LNCAP (cell line): ENCODE measurements around the gene MLIP.

Experiments
- TF ChIP-seq, protein P1 (sequence below): fragments of 450-650 bp; IDR thresholded peaks from 2 replicates; pipeline ENCODE4 v1.5.1; 2017; ENCODE audit warnings: mild to moderate bottlenecking

Gene MLIP

DNA sequence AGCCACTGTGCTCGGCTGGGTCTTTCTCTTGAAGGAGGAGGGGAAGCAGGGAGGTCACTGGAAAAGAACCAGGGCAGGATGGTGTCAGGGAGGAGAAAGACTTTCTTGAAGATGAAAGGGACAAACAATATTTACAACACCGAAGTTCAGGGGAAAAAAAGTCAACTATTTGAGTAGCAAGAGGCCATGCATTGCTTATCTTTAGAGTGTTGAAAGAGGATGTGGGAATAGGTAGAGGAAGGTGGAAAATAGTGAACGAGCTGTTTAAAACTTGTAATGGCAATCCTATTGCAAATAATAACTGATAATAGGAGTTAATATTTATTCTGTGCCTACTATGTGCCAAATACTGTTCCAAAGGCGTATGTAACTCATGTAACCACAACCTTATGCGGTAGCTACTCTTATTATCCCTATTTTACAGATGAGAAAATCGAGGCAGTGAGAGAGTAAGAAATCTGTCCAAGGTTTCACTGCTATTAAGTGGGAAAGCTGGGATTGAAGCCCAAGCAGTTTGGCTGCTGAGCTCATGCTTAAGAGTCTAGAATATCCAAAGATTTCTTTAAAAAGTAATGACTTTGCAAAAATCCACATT lies 12.7 kb upstream of the MLIP start:
- TF ChIP-seq, protein P1, sequence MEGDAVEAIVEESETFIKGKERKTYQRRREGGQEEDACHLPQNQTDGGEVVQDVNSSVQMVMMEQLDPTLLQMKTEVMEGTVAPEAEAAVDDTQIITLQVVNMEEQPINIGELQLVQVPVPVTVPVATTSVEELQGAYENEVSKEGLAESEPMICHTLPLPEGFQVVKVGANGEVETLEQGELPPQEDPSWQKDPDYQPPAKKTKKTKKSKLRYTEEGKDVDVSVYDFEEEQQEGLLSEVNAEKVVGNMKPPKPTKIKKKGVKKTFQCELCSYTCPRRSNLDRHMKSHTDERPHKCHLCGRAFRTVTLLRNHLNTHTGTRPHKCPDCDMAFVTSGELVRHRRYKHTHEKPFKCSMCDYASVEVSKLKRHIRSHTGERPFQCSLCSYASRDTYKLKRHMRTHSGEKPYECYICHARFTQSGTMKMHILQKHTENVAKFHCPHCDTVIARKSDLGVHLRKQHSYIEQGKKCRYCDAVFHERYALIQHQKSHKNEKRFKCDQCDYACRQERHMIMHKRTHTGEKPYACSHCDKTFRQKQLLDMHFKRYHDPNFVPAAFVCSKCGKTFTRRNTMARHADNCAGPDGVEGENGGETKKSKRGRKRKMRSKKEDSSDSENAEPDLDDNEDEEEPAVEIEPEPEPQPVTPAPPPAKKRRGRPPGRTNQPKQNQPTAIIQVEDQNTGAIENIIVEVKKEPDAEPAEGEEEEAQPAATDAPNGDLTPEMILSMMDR = no peak

DNA sequence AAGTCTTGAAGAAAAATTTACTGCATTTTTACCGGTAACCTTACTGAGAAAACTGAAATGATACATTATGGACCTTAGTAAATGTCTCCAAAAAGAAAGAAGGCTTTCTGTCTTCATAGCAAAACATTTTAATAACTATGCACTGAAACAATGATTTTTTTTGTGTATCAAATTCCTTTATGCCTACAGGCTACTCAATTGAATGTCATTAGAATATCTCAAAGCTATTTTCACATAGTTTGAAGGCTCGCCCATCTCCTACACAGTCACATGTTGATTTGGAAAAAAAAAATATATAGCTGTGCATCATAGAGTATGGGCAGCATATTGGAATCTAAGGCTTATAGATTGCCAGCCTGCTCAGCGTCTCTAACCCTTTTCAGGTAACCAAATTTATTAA lies 12.0 kb upstream of the MLIP start:
- TF ChIP-seq, protein P1 = no peak

DNA sequence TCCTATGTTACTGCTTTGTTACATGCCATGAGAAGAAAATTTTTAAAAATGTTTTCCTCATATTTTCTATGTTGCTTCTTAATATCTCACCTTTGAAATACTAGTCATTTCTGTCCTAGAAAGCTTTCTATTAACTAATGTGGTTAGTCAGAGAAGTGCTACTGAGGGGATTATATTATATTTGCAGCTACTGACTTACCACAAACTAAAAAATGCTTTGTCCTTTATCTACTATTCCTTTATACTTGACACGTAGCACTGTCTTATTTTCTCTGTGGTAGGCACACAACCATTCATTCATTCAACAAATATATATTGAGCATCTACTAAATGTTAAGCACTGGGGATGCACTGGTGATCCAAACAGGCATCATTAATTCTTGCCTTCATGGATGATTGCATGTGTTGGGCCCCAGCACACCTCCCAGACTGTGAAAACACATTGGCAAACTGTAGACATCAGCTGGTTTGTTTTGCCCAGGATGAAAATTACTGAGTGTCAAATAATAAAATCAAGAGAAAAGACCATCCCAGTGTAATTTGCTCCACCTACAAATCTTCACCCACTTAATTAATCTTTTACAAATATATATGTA lies 10.7 kb upstream of the MLIP start:
- TF ChIP-seq, protein P1 = no peak

DNA sequence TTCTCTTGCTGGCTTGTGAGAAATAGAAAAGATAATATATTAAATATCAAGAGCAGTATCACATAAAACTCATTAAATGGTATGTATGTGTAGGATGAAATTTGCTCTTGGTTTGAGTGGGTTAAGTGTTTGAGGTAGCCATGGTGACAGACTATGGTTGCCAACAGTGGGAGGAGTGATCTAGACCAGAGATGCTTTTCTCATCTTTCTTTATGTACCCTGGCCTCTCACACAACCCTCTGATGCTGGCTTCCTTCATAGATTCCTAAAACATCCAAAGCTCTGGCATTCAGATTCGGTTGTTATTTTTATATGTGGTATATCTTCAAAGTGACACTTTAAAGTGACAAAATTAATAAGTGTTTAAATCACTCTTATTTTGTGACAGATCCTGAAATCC lies 9.0 kb upstream of the MLIP start:
- TF ChIP-seq, protein P1 = no peak

DNA sequence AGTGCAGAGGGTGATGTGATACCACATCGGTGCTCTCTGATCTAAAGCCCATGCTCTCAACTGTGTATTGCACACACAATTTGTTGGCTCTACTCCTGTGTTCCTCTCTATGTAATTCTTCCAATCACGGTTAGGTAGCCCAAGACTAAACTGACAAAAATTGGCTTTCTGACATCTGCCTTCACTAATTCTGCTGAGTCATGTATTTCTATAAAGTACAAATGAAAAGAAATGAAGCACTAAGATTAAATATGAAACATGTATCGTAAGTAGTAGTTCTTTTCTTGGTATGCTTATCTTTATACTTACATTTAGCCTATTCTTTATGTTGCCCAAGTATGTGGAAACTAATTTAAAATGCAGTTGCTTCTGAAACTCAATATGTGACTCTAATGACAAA lies 7.7 kb upstream of the MLIP start:
- TF ChIP-seq, protein P1 = no peak

DNA sequence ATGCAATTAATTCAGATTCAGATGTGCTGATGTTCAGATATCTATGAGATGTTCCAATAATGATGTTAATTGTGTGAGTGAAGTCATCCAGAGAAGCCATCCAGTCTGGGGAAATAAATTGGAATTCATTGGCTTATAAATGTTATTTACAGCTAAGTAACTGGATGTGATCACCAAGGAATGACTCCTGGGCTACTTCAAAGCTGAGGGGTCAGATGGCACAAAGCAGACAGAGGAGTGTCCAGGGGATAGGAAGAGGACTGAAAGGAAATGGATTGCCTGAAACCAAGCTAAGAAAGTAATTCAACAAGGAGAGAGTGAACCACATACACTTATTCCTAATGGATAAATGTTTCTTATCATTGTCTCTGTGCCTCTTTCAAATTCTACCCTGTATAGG lies 4.5 kb upstream of the MLIP start:
- TF ChIP-seq, protein P1 = no peak

DNA sequence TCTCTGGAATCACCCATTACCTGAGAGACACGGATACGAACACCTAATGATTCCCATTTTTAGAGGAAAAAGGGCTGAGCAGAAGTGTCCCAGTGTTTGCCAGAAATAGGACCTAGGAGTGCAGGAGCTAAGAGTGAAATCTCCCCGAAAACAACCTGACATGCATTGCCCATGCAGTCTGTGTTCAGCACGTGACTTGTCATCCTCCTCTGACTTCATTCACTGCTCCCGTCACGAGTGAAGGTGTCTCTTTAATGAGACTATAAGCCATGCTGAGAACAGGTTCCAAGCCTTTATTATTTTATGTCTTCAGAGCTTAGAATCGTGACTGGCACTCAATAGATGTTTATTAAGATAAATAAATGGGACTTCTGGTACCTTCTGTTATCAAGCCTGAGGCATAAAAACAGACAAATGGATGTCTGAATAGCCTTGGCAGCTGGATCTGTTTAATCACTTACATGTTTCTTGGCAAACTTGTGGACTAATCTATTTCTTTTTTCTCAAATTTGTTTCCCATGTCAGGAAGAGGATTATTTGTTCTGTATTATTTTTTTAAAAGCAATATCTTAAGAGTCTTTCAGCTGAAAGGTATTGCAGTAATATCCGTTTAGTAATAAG lies 3.7 kb upstream of the MLIP start:
- TF ChIP-seq, protein P1 = no peak
